PC-9 (cell line): ENCODE measurements around the gene C12orf54.

ENCODE experiments used
- EZH2 ChIP-seq: fragments of 200-600 bp; sonication (generic); IDR thresholded peaks from 2 replicates; pipeline ENCODE4 v1.8.0; 2017; ENCODE audit warnings: antibody characterized with exemption, low read depth
- TF ChIP-seq, protein P1 (sequence below): fragments of 200-600 bp; sonication (generic); conservative IDR thresholded peaks from 2 replicates; pipeline ENCODE4 v1.6.1; 2017; ENCODE audit warnings: mixed run types, antibody characterized with exemption, mild to moderate bottlenecking, moderate library complexity

- no peak for TF ChIP-seq EZH2
- TF ChIP-seq, protein P1, sequence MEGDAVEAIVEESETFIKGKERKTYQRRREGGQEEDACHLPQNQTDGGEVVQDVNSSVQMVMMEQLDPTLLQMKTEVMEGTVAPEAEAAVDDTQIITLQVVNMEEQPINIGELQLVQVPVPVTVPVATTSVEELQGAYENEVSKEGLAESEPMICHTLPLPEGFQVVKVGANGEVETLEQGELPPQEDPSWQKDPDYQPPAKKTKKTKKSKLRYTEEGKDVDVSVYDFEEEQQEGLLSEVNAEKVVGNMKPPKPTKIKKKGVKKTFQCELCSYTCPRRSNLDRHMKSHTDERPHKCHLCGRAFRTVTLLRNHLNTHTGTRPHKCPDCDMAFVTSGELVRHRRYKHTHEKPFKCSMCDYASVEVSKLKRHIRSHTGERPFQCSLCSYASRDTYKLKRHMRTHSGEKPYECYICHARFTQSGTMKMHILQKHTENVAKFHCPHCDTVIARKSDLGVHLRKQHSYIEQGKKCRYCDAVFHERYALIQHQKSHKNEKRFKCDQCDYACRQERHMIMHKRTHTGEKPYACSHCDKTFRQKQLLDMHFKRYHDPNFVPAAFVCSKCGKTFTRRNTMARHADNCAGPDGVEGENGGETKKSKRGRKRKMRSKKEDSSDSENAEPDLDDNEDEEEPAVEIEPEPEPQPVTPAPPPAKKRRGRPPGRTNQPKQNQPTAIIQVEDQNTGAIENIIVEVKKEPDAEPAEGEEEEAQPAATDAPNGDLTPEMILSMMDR: 0 out of 2 replicates have a peak, but pooled peaks have one; percentile 19
These were observed 40.0 kb upstream of the C12orf54 start for GRCh38 chr12:48442179-48442847.
